ENCODE measurements around the gene ARHGEF19. TPM values are rescaled to one million over a fixed set of nuclear protein-coding genes. Genes with fewer than 3 reads are reported as not detected.

ARHGEF19 gene
- total RNA-seq, 1 experiment from 2014 or later = 13.8 TPM

DNA sequence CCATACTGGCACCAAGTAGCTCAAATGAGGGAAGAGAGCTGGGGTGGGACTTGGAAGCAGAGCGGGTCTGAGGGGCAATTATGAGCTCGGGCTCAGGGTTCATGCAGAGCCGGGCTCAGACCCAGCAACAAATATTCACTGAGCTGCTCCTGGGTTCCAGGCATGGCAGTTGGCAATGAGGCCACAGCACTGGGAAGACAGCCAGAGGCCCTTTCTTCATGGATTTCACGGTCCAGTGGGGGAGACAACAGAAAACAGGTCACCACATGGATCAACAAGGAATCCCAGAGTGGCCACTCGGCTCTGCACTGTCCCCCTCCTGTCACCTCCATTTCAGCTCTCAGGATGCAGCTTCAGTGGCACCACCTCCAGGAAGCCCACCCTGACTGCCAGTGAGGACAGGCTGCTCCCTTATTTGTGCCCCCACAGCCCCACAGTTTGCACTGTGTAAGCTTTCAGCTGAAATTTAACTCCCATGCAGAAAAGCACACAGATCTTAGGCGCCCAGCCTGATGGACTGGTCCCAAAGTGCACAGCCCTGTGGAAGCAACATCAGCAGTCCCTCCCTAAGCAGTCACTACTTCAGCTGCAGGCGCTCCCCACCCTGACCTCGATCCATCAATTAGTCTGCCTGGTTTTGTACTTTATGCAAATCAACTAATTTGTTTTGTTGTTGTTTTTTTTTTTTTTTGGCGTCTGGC, 22.4 kb downstream of the ARHGEF19 start:
- CTCF ChIA-PET = interaction anchor here (0.7 kb wide), 1 partner anchor 101 kb away, joined by 6 read pairs; no protein-coding TSS in a partner anchor
- POLR2A ChIA-PET (ENCODE audit: unreplicated experiment) = interaction anchor here (0.6 kb wide), 2 partner anchors 33 to 173 kb away, joined by 3 to 4 read pairs; no protein-coding TSS in a partner anchor
- peak overlapping the region; percentile 86 for H3K27ac ChIP-seq (ENCODE audit: low read length)
- no peaks in the 10 kb centered on the region for H3K36me3 ChIP-seq (ENCODE audit: low read depth, low read length)
- H3K4me2 ChIP-seq (ENCODE audit: low read length) = no peak overlapping the region
- no TSS peak for BruUV-seq (replicated peaks)
- H3K79me2 ChIP-seq (ENCODE audit: low read length) = peaks cover 12% of the 10 kb centered on the region; the same call in 1 of the 2 replicates
- peaks cover 42% of the 10 kb centered on the region for H3K4me1 ChIP-seq (ENCODE audit: insufficient read depth, low read length)
- H3K9me3 ChIP-seq (ENCODE audit: low read length) = no peaks in the 10 kb centered on the region
- H3K9ac ChIP-seq (ENCODE audit: low read length) = peak overlapping the region; percentile 60; the same call in 1 of the 2 replicates
- H3K27me3 ChIP-seq (ENCODE audit: low read length) = no peaks in the 10 kb centered on the region
- no peaks in the 10 kb centered on the region for H3K9me2 ChIP-seq (replicated peaks; ENCODE audit: low read length)
- TF ChIP-seq, protein P1, sequence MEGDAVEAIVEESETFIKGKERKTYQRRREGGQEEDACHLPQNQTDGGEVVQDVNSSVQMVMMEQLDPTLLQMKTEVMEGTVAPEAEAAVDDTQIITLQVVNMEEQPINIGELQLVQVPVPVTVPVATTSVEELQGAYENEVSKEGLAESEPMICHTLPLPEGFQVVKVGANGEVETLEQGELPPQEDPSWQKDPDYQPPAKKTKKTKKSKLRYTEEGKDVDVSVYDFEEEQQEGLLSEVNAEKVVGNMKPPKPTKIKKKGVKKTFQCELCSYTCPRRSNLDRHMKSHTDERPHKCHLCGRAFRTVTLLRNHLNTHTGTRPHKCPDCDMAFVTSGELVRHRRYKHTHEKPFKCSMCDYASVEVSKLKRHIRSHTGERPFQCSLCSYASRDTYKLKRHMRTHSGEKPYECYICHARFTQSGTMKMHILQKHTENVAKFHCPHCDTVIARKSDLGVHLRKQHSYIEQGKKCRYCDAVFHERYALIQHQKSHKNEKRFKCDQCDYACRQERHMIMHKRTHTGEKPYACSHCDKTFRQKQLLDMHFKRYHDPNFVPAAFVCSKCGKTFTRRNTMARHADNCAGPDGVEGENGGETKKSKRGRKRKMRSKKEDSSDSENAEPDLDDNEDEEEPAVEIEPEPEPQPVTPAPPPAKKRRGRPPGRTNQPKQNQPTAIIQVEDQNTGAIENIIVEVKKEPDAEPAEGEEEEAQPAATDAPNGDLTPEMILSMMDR (conservative IDR thresholded peaks at IDR 0.05; ENCODE audit: low read depth, low read length) = no peak
- no peak for TF ChIP-seq EZH2 (IDR thresholded peaks at IDR 0.05; ENCODE audit: low read length, unreplicated experiment)
- TF ChIP-seq EZH2phosphoT487 (IDR thresholded peaks at IDR 0.05; ENCODE audit: borderline replicate concordance, low read length) = no peak
- no peaks in the 10 kb centered on the region for H4K20me1 ChIP-seq (ENCODE audit: low read length)
- intact Hi-C loops (cut with micrococcal nuclease) = loop anchor here (2.0 to 5.0 kb wide), 2 partner anchors 43 to 47 kb away; partner anchors contain the start of gene CPLANE2
- H3K4me3 ChIP-seq (ENCODE audit: low read length) = no peak overlapping the region
- no peak overlapping the region for H2AFZ ChIP-seq (ENCODE audit: low read length)
- H3F3A ChIP-seq (ENCODE audit: low read length, unreplicated experiment) = no peaks in the 10 kb centered on the region
- DNase-seq (no peak), ATAC-seq (no peak)

DNA sequence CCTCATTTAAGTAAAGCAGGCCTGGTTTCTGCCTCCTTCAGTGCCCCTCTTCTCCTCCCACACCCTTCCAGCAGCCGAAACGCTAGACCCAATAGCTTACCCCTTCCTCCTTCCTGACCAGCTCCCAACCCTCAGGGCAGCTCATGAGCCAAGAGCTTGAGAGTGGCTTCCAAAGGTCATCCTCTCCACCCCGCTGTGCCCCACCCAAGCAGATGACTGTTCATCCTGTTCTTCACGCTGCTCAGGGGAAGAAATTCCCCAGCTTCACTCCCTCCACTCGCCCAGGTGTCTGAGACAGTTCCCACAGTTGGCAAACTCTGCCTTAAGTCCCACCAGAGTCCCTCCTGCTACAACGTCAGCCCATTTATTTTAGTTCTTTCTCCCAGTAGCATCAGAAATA, 23.4 kb downstream of the ARHGEF19 start:
- Histone ChIP-seq H3K4me1 (ENCODE audit: insufficient read depth, low read length) (peaks cover 52% of the 10 kb centered on the region), H3F3A (ENCODE audit: low read length, unreplicated experiment) (no peaks in the 10 kb centered on the region)
- ATAC-seq = peak; percentile 60

More for the DNA sequence above, 23.4 kb downstream of the ARHGEF19 start:
- POLR2A ChIA-PET (ENCODE audit: unreplicated experiment) = interaction anchor here (0.6 to 0.9 kb wide), 2 partner anchors 10 to 251 kb away, joined by 3 to 6 read pairs; no protein-coding TSS in a partner anchor
- Histone ChIP-seq H3K9me3 (ENCODE audit: low read length) (no peaks in the 10 kb centered on the region), H3K27me3 (ENCODE audit: low read length) (no peaks in the 10 kb centered on the region), H3K79me2 (ENCODE audit: low read length) (peaks cover 21% of the 10 kb centered on the region), H3K9me2 (replicated peaks; ENCODE audit: low read length) (no peaks in the 10 kb centered on the region), H4K20me1 (ENCODE audit: low read length) (no peaks in the 10 kb centered on the region), H3K9ac (ENCODE audit: low read length) (peak overlapping the region; percentile 60), H3K36me3 (ENCODE audit: low read depth, low read length) (no peaks in the 10 kb centered on the region), H3K4me3 (ENCODE audit: low read length) (no peak overlapping the region), H3K4me2 (ENCODE audit: low read length) (peak overlapping the region; percentile 59), H3K27ac (ENCODE audit: low read length) (peak overlapping the region; percentile 86), H2AFZ (ENCODE audit: low read length) (no peak overlapping the region)
- BruUV-seq (replicated peaks) = no TSS peak
- intact Hi-C loops (cut with micrococcal nuclease) = loop anchor here (2.0 to 5.0 kb wide), 2 partner anchors 42 to 48 kb away; partner anchors contain the start of gene CPLANE2
- TF ChIP-seq EZH2phosphoT487 (IDR thresholded peaks at IDR 0.05; ENCODE audit: borderline replicate concordance, low read length) (no peak), EZH2 (IDR thresholded peaks at IDR 0.05; ENCODE audit: low read length, unreplicated experiment) (no peak)
- TF ChIP-seq, protein P1 (conservative IDR thresholded peaks at IDR 0.05; ENCODE audit: low read depth, low read length) = no peak
- CTCF ChIA-PET = interaction anchor here (0.5 to 1.0 kb wide), 3 partner anchors 56 to 110 kb away, joined by 3 read pairs; no protein-coding TSS in a partner anchor
- DNase-seq = peak; percentile 83
